ENCODE measurements around the gene NUP85. TPM values are rescaled to one million over a fixed set of nuclear protein-coding genes. Genes with fewer than 3 reads are reported as not detected.

Gene NUP85
- total and polyA plus RNA-seq, 2 donors (not counting 3 experiments of a cell fraction or from before 2014, with no cell fraction given): 105 to 120 TPM

GRCh38 chr17:75240394-75241142, 35.1 kb downstream of the NUP85 start:
- Histone ChIP-seq H3K9me3 (replicated peaks; ENCODE audit: control insufficient read depth, insufficient read depth, low read length) (no peaks in the 10 kb centered on the region), H3K27ac (ENCODE audit: insufficient read depth, low read depth, low read length) (no peak overlapping the region), H3K27me3 (ENCODE audit: control insufficient read depth in 2 of 2, insufficient read depth in 2 of 2, low read length in 2 of 2) (no peaks in the 10 kb centered on the region), H3K9ac (replicated peaks; ENCODE audit: extremely low read depth, insufficient read depth, low read length) (no peak overlapping the region), H4K20me1 (replicated peaks; ENCODE audit: control insufficient read depth, extremely low read depth, insufficient read depth, low read length) (no peaks in the 10 kb centered on the region), H3K79me2 (ENCODE audit: control insufficient read depth, insufficient read depth, low read length) (no peaks in the 10 kb centered on the region), H3K4me1 (ENCODE audit: control insufficient read depth, extremely low read depth, insufficient read depth, low read length) (no peaks in the 10 kb centered on the region), H3K4me3 (replicated peaks in 1 of 3; ENCODE audit: insufficient read depth in 1 of 3, low read depth in 1 of 3, low read length in 3 of 3) (no peak overlapping the region), H3K9me1 (replicated peaks; ENCODE audit: control insufficient read depth, extremely low read depth, insufficient read depth, low read length) (no peaks in the 10 kb centered on the region), H3K36me3 (ENCODE audit: control insufficient read depth in 2 of 2, extremely low read depth in 1 of 2, insufficient read depth in 2 of 2, low read length in 2 of 2) (peaks cover 3 to 60% of the 10 kb centered on the region in 2 experiments), H2AFZ (ENCODE audit: low read depth, low read length) (no peak overlapping the region), H3K4me2 (ENCODE audit: insufficient read depth, low read length) (no peak overlapping the region)
- CTCF ChIA-PET: interaction anchor here (0.6 to 7.6 kb wide), 21 partner anchors 9 to 252 kb away, joined by 3 to 91 read pairs (median 4); partner anchors contain the start of genes GGA3, MIF4GD, MRPS7 and SLC25A19
- intact Hi-C loops (cut with micrococcal nuclease): loop anchor here (1.0 to 2.0 kb wide), 4 partner anchors 21 to 172 kb away; partner anchors contain the start of genes GGA3, GRB2, MIF4GD and MRPS7
- no TSS peak for BruUV-seq (replicated peaks)
- FAIRE-seq: peak; percentile 42
- peak; percentile 45 for DNase-seq (ENCODE audit: low read depth, low spot score)
- dilution Hi-C loops (cut with MboI; ENCODE audit: extremely low pct_ligation_motif_present, low sequenced_read_pairs): no loop called here
- TF ChIP-seq POLR2AphosphoS5 (IDR thresholded peaks at IDR 0.05; ENCODE audit: insufficient read depth, low read depth, low read length): no peak
- TF ChIP-seq, protein P1, sequence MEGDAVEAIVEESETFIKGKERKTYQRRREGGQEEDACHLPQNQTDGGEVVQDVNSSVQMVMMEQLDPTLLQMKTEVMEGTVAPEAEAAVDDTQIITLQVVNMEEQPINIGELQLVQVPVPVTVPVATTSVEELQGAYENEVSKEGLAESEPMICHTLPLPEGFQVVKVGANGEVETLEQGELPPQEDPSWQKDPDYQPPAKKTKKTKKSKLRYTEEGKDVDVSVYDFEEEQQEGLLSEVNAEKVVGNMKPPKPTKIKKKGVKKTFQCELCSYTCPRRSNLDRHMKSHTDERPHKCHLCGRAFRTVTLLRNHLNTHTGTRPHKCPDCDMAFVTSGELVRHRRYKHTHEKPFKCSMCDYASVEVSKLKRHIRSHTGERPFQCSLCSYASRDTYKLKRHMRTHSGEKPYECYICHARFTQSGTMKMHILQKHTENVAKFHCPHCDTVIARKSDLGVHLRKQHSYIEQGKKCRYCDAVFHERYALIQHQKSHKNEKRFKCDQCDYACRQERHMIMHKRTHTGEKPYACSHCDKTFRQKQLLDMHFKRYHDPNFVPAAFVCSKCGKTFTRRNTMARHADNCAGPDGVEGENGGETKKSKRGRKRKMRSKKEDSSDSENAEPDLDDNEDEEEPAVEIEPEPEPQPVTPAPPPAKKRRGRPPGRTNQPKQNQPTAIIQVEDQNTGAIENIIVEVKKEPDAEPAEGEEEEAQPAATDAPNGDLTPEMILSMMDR (IDR thresholded peaks at IDR 0.05; ENCODE audit: extremely low read depth in 1 of 2, insufficient read depth in 1 of 2, low read depth in 1 of 2, low read length in 2 of 2): peak; percentile 91 to 99
- POLR2A ChIA-PET: interaction anchor here (1.6 kb wide), 1 partner anchor 20 kb away, joined by 5 read pairs; the partner anchor contains the start of gene GGA3

GRCh38 chr17:75241143-75241430, 35.6 kb downstream of the NUP85 start:
- no peak for TF ChIP-seq GATA2 (IDR thresholded peaks at IDR 0.05; ENCODE audit: insufficient read depth, insufficient read length, low read depth, low read length)
- TF ChIP-seq EZH2 (IDR thresholded peaks at IDR 0.05; ENCODE audit: borderline replicate concordance, low read depth, low read length, severe bottlenecking): no peak
- no peak for TF ChIP-seq FOS (IDR thresholded peaks at IDR 0.05; ENCODE audit: borderline replicate concordance, insufficient read depth, low read length)
- intact Hi-C loops (cut with micrococcal nuclease): loop anchor here (2.0 kb wide), 1 partner anchor 164 kb away; the partner anchor contains the start of gene GRB2
- Histone ChIP-seq H3K27ac (ENCODE audit: insufficient read depth, low read depth, low read length) (no peak overlapping the region), H3K4me3 (replicated peaks in 1 of 3; ENCODE audit: insufficient read depth in 1 of 3, low read depth in 1 of 3, low read length in 3 of 3) (no peak overlapping the region), H2AFZ (ENCODE audit: low read depth, low read length) (no peak overlapping the region), H3K4me2 (ENCODE audit: insufficient read depth, low read length) (no peak overlapping the region), H3K9ac (replicated peaks; ENCODE audit: extremely low read depth, insufficient read depth, low read length) (no peak overlapping the region), H3K36me3 (ENCODE audit: control insufficient read depth in 2 of 2, extremely low read depth in 1 of 2, insufficient read depth in 2 of 2, low read length in 2 of 2) (peaks cover 5 to 65% of the 10 kb centered on the region in 2 experiments), H3K9me3 (replicated peaks; ENCODE audit: control insufficient read depth, insufficient read depth, low read length) (no peaks in the 10 kb centered on the region), H3K9me1 (replicated peaks; ENCODE audit: control insufficient read depth, extremely low read depth, insufficient read depth, low read length) (no peaks in the 10 kb centered on the region), H3K4me1 (ENCODE audit: control insufficient read depth, extremely low read depth, insufficient read depth, low read length) (no peaks in the 10 kb centered on the region), H3K79me2 (ENCODE audit: control insufficient read depth, insufficient read depth, low read length) (no peaks in the 10 kb centered on the region), H4K20me1 (replicated peaks; ENCODE audit: control insufficient read depth, extremely low read depth, insufficient read depth, low read length) (no peaks in the 10 kb centered on the region), H3K27me3 (ENCODE audit: control insufficient read depth in 2 of 2, insufficient read depth in 2 of 2, low read length in 2 of 2) (no peaks in the 10 kb centered on the region)
- FAIRE-seq (no peak), DNase-seq (ENCODE audit: low read depth, low spot score) (no peak)
- ChIA-PET CTCF (interaction anchor here (1.0 to 7.6 kb wide), 12 partner anchors 9 to 171 kb away, joined by 3 to 91 read pairs (median 15); partner anchors contain the start of genes GGA3, MIF4GD, MRPS7 and SLC25A19), POLR2A (interaction anchor here (1.6 kb wide), 1 partner anchor 20 kb away, joined by 5 read pairs; the partner anchor contains the start of gene GGA3)
- dilution Hi-C loops (cut with MboI; ENCODE audit: extremely low pct_ligation_motif_present, low sequenced_read_pairs): no loop called here
- no TSS peak for BruUV-seq (replicated peaks)
